Endothelial cell (in vitro differentiated cells): ENCODE results near the gene MTMR3. TPM values are rescaled to one million over a fixed set of nuclear protein-coding genes. Genes with fewer than 3 reads are reported as not detected.

Source experiments
- DNase-seq: peaks from one replicate; pipeline ENCODE4 v3.0.0; 2021; ENCODE audit warnings: low spot score
- H3K27ac Mint-ChIP-seq: one replicate; pipeline ENCODE4 v1.8.0; 2021; ENCODE audit warnings: mixed read lengths, inconsistent platforms; ENCODE audit not compliant: unreplicated experiment
- H3K27me3 Mint-ChIP-seq: one replicate; pipeline ENCODE4 v1.8.0; 2021; ENCODE audit warnings: mild to moderate bottlenecking, moderate library complexity, mixed read lengths, inconsistent platforms; ENCODE audit not compliant: unreplicated experiment
- H3K36me3 Mint-ChIP-seq: one replicate; pipeline ENCODE4 v1.8.0; 2021; ENCODE audit warnings: mild to moderate bottlenecking, low read depth, mixed read lengths, inconsistent platforms; ENCODE audit not compliant: unreplicated experiment
- H3K4me1 Mint-ChIP-seq: one replicate; pipeline ENCODE4 v1.8.0; 2021; ENCODE audit warnings: mild to moderate bottlenecking, mixed read lengths, inconsistent platforms; ENCODE audit not compliant: unreplicated experiment
- H3K4me3 Mint-ChIP-seq: one replicate; pipeline ENCODE4 v1.8.0; 2021; ENCODE audit warnings: mild to moderate bottlenecking, mixed read lengths, inconsistent platforms; ENCODE audit not compliant: unreplicated experiment
- H3K9me3 Mint-ChIP-seq: one replicate; pipeline ENCODE4 v1.8.0; 2021; ENCODE audit warnings: mixed read lengths, inconsistent platforms; ENCODE audit not compliant: unreplicated experiment
- CTCF ChIP-seq: fragments of 200-600 bp; sonication (generic); IDR thresholded peaks from one replicate; pipeline ENCODE4 v1.5.0; 2021; ENCODE audit warnings: antibody characterized with exemption; ENCODE audit not compliant: unreplicated experiment
- total RNA-seq: library from RNA; stranded (reverse); fragmentation: NEBNext Ultra II Directional; extraction: Animal tissue kit (Norgen Biotek cat#: 25700); gene quantifications from one replicate; pipeline ENCODE4 v1.2.1, GENCODE V29; 2021; ENCODE audit not compliant: unreplicated experiment

MTMR3 gene
- total RNA-seq, 1 donor from 2014 or later, result 39.1 TPM

GRCh38 chr22:30007361-30007760, 124.4 kb downstream of the MTMR3 start:
- no peaks in the 10 kb centered on the region for H3K9me3 Mint-ChIP-seq

GRCh38 chr22:30008401-30008800, 125.4 kb downstream of the MTMR3 start:
- Mint-ChIP-seq H3K27me3 (no peaks in the 10 kb centered on the region), H3K9me3 (no peaks in the 10 kb centered on the region), H3K4me3 (no peak overlapping the region), H3K27ac (no peak overlapping the region), H3K36me3 (peaks cover 21% of the 10 kb centered on the region), H3K4me1 (peaks cover 3% of the 10 kb centered on the region)
- DNase-seq, result no peak
- TF ChIP-seq CTCF, result no peak

More at GRCh38 chr22:30007361-30007760, 124.4 kb downstream of the MTMR3 start:
- H3K27ac Mint-ChIP-seq, result no peak overlapping the region
- no peak for TF ChIP-seq CTCF
- peaks cover 29% of the 10 kb centered on the region for H3K36me3 Mint-ChIP-seq
- H3K27me3 Mint-ChIP-seq, result no peaks in the 10 kb centered on the region
- H3K4me1 Mint-ChIP-seq, result peaks cover 3% of the 10 kb centered on the region
- H3K4me3 Mint-ChIP-seq, result no peak overlapping the region
- no peak for DNase-seq

- DNase-seq, result no peak
- H3K4me1 Mint-ChIP-seq, result peaks cover 3% of the 10 kb centered on the region
- H3K36me3 Mint-ChIP-seq, result peaks cover 26% of the 10 kb centered on the region
- TF ChIP-seq CTCF, result no peak
- no peak overlapping the region for H3K4me3 Mint-ChIP-seq
- no peaks in the 10 kb centered on the region for H3K27me3 Mint-ChIP-seq
- no peaks in the 10 kb centered on the region for H3K9me3 Mint-ChIP-seq
- no peak overlapping the region for H3K27ac Mint-ChIP-seq
Measured at GRCh38 chr22:30009478-30009877, 126.5 kb downstream of the MTMR3 start.

- Mint-ChIP-seq H3K4me1 (no peaks in the 10 kb centered on the region), H3K9me3 (no peaks in the 10 kb centered on the region), H3K27me3 (no peaks in the 10 kb centered on the region), H3K36me3 (peaks cover 34% of the 10 kb centered on the region), H3K4me3 (no peak overlapping the region), H3K27ac (no peak overlapping the region)
- TF ChIP-seq CTCF, result no peak
- no peak for DNase-seq
Measured at GRCh38 chr22:30010789-30011405, 127.9 kb downstream of the MTMR3 start.

GRCh38 chr22:30013201-30013600, 130.2 kb downstream of the MTMR3 start:
- DNase-seq, result no peak
- Mint-ChIP-seq H3K4me1 (no peaks in the 10 kb centered on the region), H3K9me3 (no peaks in the 10 kb centered on the region), H3K36me3 (peaks cover 46% of the 10 kb centered on the region), H3K27me3 (peaks cover 2% of the 10 kb centered on the region), H3K27ac (no peak overlapping the region), H3K4me3 (no peak overlapping the region)
- no peak for TF ChIP-seq CTCF
